ENCODE results near the gene C16orf46.

- TF ChIP-seq CTCF (conservative IDR thresholded peaks at IDR 0.05 in 1 of 2, IDR thresholded peaks at IDR 0.05 in 1 of 2; ENCODE audit: low read depth in 1 of 2, low read length in 2 of 2) = no peak
- no peak for TF ChIP-seq EZH2 (IDR thresholded peaks at IDR 0.05; ENCODE audit: low read length, missing control alignments)
Observed at GRCh38 chr16:81112453-81112852, 35.4 kb upstream of the C16orf46 start.

Measured in fibroblast of lung (primary cell).